HepG2 (cell line): ENCODE results near the gene NKAIN4. TPM values are rescaled to one million over a fixed set of nuclear protein-coding genes. Genes with fewer than 3 reads are reported as not detected.

Experiments
- FOSL1 ChIP-seq: sonication (generic); formaldehyde crosslinking; IDR thresholded peaks from 2 replicates; pipeline ENCODE4 v1.9.0; 2021; ENCODE audit warnings: missing genetic modification reagents, borderline replicate concordance
- GATAD1 ChIP-seq: IDR thresholded peaks from 2 replicates; pipeline ENCODE4 v1.6.1; 2016; ENCODE audit warnings: missing genetic modification reagents, missing compliant biosample characterization
- HDAC1 ChIP-seq: sonication (generic); formaldehyde crosslinking; IDR thresholded peaks from 2 replicates; pipeline ENCODE4 v1.5.1; 2020; ENCODE audit warnings: mild to moderate bottlenecking, missing genetic modification reagents
- KDM3A ChIP-seq: IDR thresholded peaks from 2 replicates; pipeline ENCODE4 v1.6.1; 2018; ENCODE audit warnings: low read depth, missing compliant biosample characterization
- MIER2 ChIP-seq: IDR thresholded peaks from 2 replicates; pipeline ENCODE4 v1.6.1; 2016; ENCODE audit warnings: missing biosample characterization, missing genetic modification reagents
- NCOA1 ChIP-seq: sonication (generic); formaldehyde crosslinking; IDR thresholded peaks from 2 replicates; pipeline ENCODE4 v1.9.0; 2021; ENCODE audit warnings: missing genetic modification reagents
- NFE2L1 ChIP-seq: sonication (generic); formaldehyde crosslinking; IDR thresholded peaks from 2 replicates; pipeline ENCODE4 v1.4.0; 2020; ENCODE audit warnings: missing genetic modification reagents, mild to moderate bottlenecking, borderline replicate concordance
- POLR2A ChIP-seq, 2 experiments: IDR thresholded peaks; 2 replicates each; pipeline ENCODE4 v1.6.1; 2011; ENCODE audit warnings: low read depth in 2 of 2, low read length in 2 of 2, mild to moderate bottlenecking in 1 of 2, moderate library complexity in 1 of 2; ENCODE audit not compliant: insufficient read depth in 1 of 2
- REXO4 ChIP-seq: sonication (generic); formaldehyde crosslinking; IDR thresholded peaks from 2 replicates; pipeline ENCODE4 v1.8.0; 2022; ENCODE audit warnings: missing genetic modification reagents, mild to moderate bottlenecking, borderline replicate concordance
- SIN3B ChIP-seq: fragments of 150-350 bp; IDR thresholded peaks from 2 replicates; pipeline ENCODE4 v1.6.1; 2014; ENCODE audit warnings: low read length
- ZEB1 ChIP-seq: IDR thresholded peaks from 2 replicates; pipeline ENCODE4 v1.6.1; 2012; ENCODE audit warnings: mild to moderate bottlenecking, low read depth, inconsistent platforms; ENCODE audit not compliant: insufficient replicate concordance
- ZNF430 ChIP-seq: sonication (generic); formaldehyde crosslinking; IDR thresholded peaks from 2 replicates; pipeline ENCODE4 v1.9.0; 2021; ENCODE audit warnings: mild to moderate bottlenecking, missing genetic modification reagents
- ZNF441 ChIP-seq: sonication (generic); formaldehyde crosslinking; IDR thresholded peaks from 2 replicates; pipeline ENCODE4 v1.7.0; 2021; ENCODE audit warnings: missing genetic modification reagents, borderline replicate concordance
- ZNF564 ChIP-seq: sonication (generic); formaldehyde crosslinking; IDR thresholded peaks from 2 replicates; pipeline ENCODE4 v1.8.1; 2023; ENCODE audit warnings: mild to moderate bottlenecking, missing genetic modification reagents
- ZNF570 ChIP-seq: sonication (generic); formaldehyde crosslinking; IDR thresholded peaks from 2 replicates; pipeline ENCODE4 v1.4.0; 2020; ENCODE audit warnings: mild to moderate bottlenecking, missing genetic modification reagents, borderline replicate concordance
- ZNF775 ChIP-seq: sonication (generic); formaldehyde crosslinking; IDR thresholded peaks from 2 replicates; pipeline ENCODE4 v1.4.0; 2020; ENCODE audit warnings: missing genetic modification reagents, mild to moderate bottlenecking, moderate library complexity, borderline replicate concordance
- polyA plus RNA-seq, 8 experiments: library from polyadenylated mRNA; depleted of rRNA in 3 of 8; stranded (reverse) in 7 of 8; unstranded in 1 of 8; fragments of >200 nt; fragmentation: Illumina TruSeq in 4 of 8; extraction: Trizol in 4 of 8; gene quantifications; 2 replicates each; pipeline versions ENCODE4 v1.2.1 to v1.2.3, GENCODE V29; 2011 to 2016; ENCODE audit warnings: low read depth in 4 of 8, missing spikeins in 1 of 8, mixed read lengths in 1 of 8; ENCODE audit not compliant: insufficient read depth in 1 of 8
- total RNA-seq, 5 experiments: library from RNA; depleted of rRNA; stranded (reverse); fragments of >200 nt; fragmentation: Illumina TruSeq; extraction: Trizol; gene quantifications; 2 replicates each; pipeline ENCODE4 v1.2.3, GENCODE V29; 2016; ENCODE audit warnings: low read depth in 1 of 5
- TF ChIP-seq, protein P1 (sequence below): sonication (generic); formaldehyde crosslinking; IDR thresholded peaks from 2 replicates; pipeline ENCODE4 v1.4.0; 2020; ENCODE audit warnings: missing genetic modification reagents
- TF ChIP-seq, protein P2 (sequence below): sonication (generic); formaldehyde crosslinking; IDR thresholded peaks from 2 replicates; pipeline ENCODE4 v1.8.1; 2022; ENCODE audit warnings: low read depth, mild to moderate bottlenecking, missing genetic modification reagents
- TF ChIP-seq, protein P3 (sequence below): sonication (generic); formaldehyde crosslinking; conservative IDR thresholded peaks from 2 replicates; pipeline ENCODE4 v1.5.0; 2020; ENCODE audit warnings: missing genetic modification reagents
- TF ChIP-seq, protein P4 (sequence below): sonication (generic); formaldehyde crosslinking; IDR thresholded peaks from 2 replicates; pipeline ENCODE4 v1.5.1; 2020; ENCODE audit warnings: mild to moderate bottlenecking, missing genetic modification reagents, moderate library complexity
- TF ChIP-seq, protein P5 (sequence below): sonication (generic); formaldehyde crosslinking; IDR thresholded peaks from 2 replicates; pipeline ENCODE4 v1.5.0; 2020; ENCODE audit warnings: missing genetic modification reagents, mild to moderate bottlenecking, borderline replicate concordance

The NKAIN4 gene
- total and polyA plus RNA-seq, 2 of the 13 experiments (the other 11 are each of a cell fraction or from before 2014, with no cell fraction given) = not detected

DNA sequence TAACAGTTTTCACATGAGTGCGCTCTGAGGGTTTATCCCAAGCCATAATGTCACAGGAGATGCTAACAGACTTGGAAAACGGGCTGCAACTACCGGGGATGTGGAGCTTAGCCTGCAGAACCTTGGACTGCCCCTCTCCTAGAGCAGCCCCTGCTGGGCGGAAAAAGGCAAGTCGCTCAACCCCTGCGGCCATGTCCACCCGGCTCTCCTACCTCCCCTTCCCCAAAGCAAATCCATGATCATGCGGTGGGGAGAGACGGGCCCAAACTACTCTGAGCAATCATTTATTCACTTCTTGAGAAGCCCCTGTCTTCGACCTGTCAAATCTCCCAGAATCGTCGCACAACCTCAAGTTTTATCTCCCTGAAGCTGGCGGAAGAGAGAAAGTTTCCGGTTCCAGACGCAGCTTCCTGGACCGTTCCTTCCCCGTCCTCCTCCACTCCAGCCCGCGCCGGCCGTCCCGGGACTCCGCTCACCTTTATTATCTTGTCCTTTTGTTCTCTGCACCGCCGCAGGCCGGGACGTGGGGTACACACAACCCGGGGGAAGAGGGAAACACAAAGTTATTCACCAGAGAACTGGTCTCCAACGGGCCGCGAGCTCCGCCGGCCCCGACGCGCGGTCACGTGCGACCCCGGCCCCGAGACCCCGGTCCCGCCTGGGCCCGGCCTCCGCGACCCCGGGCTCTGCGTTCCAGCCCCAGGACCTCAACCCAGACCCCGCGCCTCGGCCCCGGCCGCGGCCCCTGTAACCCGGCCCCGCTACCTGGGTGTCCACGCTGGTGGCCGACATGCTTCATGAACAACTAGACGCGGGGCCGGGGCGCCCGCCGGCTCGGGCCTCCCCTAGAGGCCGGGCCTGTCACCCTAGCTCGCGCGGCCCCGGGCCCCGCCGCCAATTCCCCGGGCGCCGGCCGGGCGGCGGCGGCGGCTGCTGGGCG lies 38.9 kb downstream of the NKAIN4 start (continued):
- TF ChIP-seq ZNF430 = peak; percentile 51; the same call in 1 of the 2 replicates
- TF ChIP-seq, protein P1, sequence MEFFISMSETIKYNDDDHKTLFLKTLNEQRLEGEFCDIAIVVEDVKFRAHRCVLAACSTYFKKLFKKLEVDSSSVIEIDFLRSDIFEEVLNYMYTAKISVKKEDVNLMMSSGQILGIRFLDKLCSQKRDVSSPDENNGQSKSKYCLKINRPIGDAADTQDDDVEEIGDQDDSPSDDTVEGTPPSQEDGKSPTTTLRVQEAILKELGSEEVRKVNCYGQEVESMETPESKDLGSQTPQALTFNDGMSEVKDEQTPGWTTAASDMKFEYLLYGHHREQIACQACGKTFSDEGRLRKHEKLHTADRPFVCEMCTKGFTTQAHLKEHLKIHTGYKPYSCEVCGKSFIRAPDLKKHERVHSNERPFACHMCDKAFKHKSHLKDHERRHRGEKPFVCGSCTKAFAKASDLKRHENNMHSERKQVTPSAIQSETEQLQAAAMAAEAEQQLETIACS (CRISPR knock-in tag) = peak; percentile 45; the same call in 1 of the 2 replicates
- TF ChIP-seq HDAC1 (CRISPR knock-in tag) = peak; percentile 61
- TF ChIP-seq NFE2L1 = no peak
- TF ChIP-seq, protein P2, sequence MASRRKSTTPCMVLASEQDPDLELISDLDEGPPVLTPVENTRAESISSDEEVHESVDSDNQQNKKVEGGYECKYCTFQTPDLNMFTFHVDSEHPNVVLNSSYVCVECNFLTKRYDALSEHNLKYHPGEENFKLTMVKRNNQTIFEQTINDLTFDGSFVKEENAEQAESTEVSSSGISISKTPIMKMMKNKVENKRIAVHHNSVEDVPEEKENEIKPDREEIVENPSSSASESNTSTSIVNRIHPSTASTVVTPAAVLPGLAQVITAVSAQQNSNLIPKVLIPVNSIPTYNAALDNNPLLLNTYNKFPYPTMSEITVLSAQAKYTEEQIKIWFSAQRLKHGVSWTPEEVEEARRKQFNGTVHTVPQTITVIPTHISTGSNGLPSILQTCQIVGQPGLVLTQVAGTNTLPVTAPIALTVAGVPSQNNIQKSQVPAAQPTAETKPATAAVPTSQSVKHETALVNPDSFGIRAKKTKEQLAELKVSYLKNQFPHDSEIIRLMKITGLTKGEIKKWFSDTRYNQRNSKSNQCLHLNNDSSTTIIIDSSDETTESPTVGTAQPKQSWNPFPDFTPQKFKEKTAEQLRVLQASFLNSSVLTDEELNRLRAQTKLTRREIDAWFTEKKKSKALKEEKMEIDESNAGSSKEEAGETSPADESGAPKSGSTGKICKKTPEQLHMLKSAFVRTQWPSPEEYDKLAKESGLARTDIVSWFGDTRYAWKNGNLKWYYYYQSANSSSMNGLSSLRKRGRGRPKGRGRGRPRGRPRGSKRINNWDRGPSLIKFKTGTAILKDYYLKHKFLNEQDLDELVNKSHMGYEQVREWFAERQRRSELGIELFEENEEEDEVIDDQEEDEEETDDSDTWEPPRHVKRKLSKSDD (CRISPR knock-in tag) = 0 out of 2 replicates have a peak, but pooled peaks have one; percentile 36
- peak; percentile 50 for TF ChIP-seq ZEB1
- TF ChIP-seq SIN3B = peak; percentile 22; the same call in 1 of the 2 replicates
- TF ChIP-seq ZNF570 = no peak
- peak; percentile 4 to 46; a peak in 1 of 4 replicates for TF ChIP-seq POLR2A (IDR thresholded peaks at IDR 0.05; ENCODE audit: insufficient read depth in 1 of 2, low read depth in 2 of 2, low read length in 2 of 2)
- no peak for TF ChIP-seq FOSL1 (CRISPR knock-in tag)
- TF ChIP-seq GATAD1 (CRISPR knock-in tag) = peak; percentile 37; the same call in 1 of the 2 replicates
- TF ChIP-seq NCOA1 (CRISPR knock-in tag) = no peak
- TF ChIP-seq, protein P3, sequence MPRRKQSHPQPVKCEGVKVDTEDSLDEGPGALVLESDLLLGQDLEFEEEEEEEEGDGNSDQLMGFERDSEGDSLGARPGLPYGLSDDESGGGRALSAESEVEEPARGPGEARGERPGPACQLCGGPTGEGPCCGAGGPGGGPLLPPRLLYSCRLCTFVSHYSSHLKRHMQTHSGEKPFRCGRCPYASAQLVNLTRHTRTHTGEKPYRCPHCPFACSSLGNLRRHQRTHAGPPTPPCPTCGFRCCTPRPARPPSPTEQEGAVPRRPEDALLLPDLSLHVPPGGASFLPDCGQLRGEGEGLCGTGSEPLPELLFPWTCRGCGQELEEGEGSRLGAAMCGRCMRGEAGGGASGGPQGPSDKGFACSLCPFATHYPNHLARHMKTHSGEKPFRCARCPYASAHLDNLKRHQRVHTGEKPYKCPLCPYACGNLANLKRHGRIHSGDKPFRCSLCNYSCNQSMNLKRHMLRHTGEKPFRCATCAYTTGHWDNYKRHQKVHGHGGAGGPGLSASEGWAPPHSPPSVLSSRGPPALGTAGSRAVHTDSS = no peak
- TF ChIP-seq ZNF775 = no peak
- no peak for TF ChIP-seq REXO4
- 0 out of 2 replicates have a peak, but pooled peaks have one; percentile 19 for TF ChIP-seq KDM3A (CRISPR knock-in tag)
- TF ChIP-seq, protein P4, sequence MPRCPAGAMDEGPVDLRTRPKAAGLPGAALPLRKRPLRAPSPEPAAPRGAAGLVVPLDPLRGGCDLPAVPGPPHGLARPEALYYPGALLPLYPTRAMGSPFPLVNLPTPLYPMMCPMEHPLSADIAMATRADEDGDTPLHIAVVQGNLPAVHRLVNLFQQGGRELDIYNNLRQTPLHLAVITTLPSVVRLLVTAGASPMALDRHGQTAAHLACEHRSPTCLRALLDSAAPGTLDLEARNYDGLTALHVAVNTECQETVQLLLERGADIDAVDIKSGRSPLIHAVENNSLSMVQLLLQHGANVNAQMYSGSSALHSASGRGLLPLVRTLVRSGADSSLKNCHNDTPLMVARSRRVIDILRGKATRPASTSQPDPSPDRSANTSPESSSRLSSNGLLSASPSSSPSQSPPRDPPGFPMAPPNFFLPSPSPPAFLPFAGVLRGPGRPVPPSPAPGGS (CRISPR knock-in tag) = no peak
- peak; percentile 26; the same call in 1 of the 2 replicates for TF ChIP-seq ZNF441 (CRISPR knock-in tag)
- TF ChIP-seq, protein P5, sequence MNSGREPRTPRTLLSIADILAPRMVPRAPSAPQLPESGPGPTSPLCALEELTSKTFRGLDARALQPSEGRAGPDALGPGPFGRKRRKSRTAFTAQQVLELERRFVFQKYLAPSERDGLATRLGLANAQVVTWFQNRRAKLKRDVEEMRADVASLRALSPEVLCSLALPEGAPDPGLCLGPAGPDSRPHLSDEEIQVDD = no peak
- TF ChIP-seq ZNF564 (CRISPR knock-in tag) = peak; percentile 100
- TF ChIP-seq MIER2 (CRISPR knock-in tag) = no peak
